Measurements from ENCODE around the gene SCAMP4. TPM values are rescaled to one million over a fixed set of nuclear protein-coding genes. Genes with fewer than 3 reads are reported as not detected.

Gene SCAMP4
- polyA plus RNA-seq, 1 donor from 2014 or later: 12.7 TPM

- H3K9me3 ChIP-seq (ENCODE audit: low read length): no peaks in the 10 kb centered on the region
- H3K4me2 ChIP-seq (ENCODE audit: low read length): no peak overlapping the region
- H3K9me2 ChIP-seq (ENCODE audit: insufficient read depth, low read length): no peaks in the 10 kb centered on the region
- H3K4me3 ChIP-seq (ENCODE audit: low read length): no peak overlapping the region
- peaks cover 35% of the 10 kb centered on the region for H3K79me2 ChIP-seq (replicated peaks; ENCODE audit: insufficient read depth, low read length)
- H3K36me3 ChIP-seq (ENCODE audit: insufficient read depth, low read length): no peaks in the 10 kb centered on the region
- no peak overlapping the region for H2AFZ ChIP-seq (ENCODE audit: low read depth, low read length)
- no peaks in the 10 kb centered on the region for H3F3A ChIP-seq (ENCODE audit: insufficient read depth, low read length, poor library complexity, severe bottlenecking)
- no peaks in the 10 kb centered on the region for H3K27me3 ChIP-seq (ENCODE audit: insufficient read depth, low read depth, low read length)
- H3K9ac ChIP-seq (ENCODE audit: low read length): no peak overlapping the region
- H4K20me1 ChIP-seq (ENCODE audit: insufficient read depth): no peaks in the 10 kb centered on the region
- TF ChIP-seq REST (IDR thresholded peaks at IDR 0.05; ENCODE audit: borderline replicate concordance): no peak
- TF ChIP-seq EZH2 (IDR thresholded peaks at IDR 0.05; ENCODE audit: borderline replicate concordance, insufficient read depth, low read length, poor library complexity, severe bottlenecking): no peak
- TF ChIP-seq CTCF (IDR thresholded peaks at IDR 0.05; ENCODE audit: poor library complexity, severe bottlenecking): no peak
- no peak for TF ChIP-seq EP300 (conservative IDR thresholded peaks at IDR 0.05; ENCODE audit: poor library complexity, severe bottlenecking)
- no peak for TF ChIP-seq SMC3 (conservative IDR thresholded peaks at IDR 0.05; ENCODE audit: poor library complexity)
- no peak for TF ChIP-seq TAF1 (IDR thresholded peaks at IDR 0.05; ENCODE audit: low read depth)
- no peak for TF ChIP-seq POLR2AphosphoS5 (IDR thresholded peaks at IDR 0.05)
- no peak for TF ChIP-seq RAD21 (conservative IDR thresholded peaks at IDR 0.05)
- TF ChIP-seq MXI1 (conservative IDR thresholded peaks at IDR 0.05; ENCODE audit: poor library complexity, severe bottlenecking): no peak
- no peak overlapping the region for H3K27ac ChIP-seq (ENCODE audit: low read length)
These were observed 48.4 kb downstream of the SCAMP4 start for GRCh38 chr19:1953441-1954094.

GRCh38 chr19:1954532-1954933 is 49.3 kb downstream of the SCAMP4 start:
- Histone ChIP-seq H3K9me3 (ENCODE audit: low read length) (no peaks in the 10 kb centered on the region), H3K79me2 (replicated peaks; ENCODE audit: insufficient read depth, low read length) (peaks cover 31% of the 10 kb centered on the region), H3K27me3 (ENCODE audit: insufficient read depth, low read depth, low read length) (no peaks in the 10 kb centered on the region), H4K20me1 (ENCODE audit: insufficient read depth) (no peaks in the 10 kb centered on the region), H3K9me2 (ENCODE audit: insufficient read depth, low read length) (no peaks in the 10 kb centered on the region), H3K9ac (ENCODE audit: low read length) (no peak overlapping the region), H2AFZ (ENCODE audit: low read depth, low read length) (no peak overlapping the region), H3K27ac (ENCODE audit: low read length) (no peak overlapping the region), H3K4me2 (ENCODE audit: low read length) (no peak overlapping the region), H3F3A (ENCODE audit: insufficient read depth, low read length, poor library complexity, severe bottlenecking) (no peaks in the 10 kb centered on the region), H3K4me3 (ENCODE audit: low read length) (no peak overlapping the region), H3K36me3 (ENCODE audit: insufficient read depth, low read length) (no peaks in the 10 kb centered on the region)
- TF ChIP-seq REST (IDR thresholded peaks at IDR 0.05; ENCODE audit: borderline replicate concordance) (no peak), RAD21 (conservative IDR thresholded peaks at IDR 0.05) (no peak), CTCF (IDR thresholded peaks at IDR 0.05; ENCODE audit: poor library complexity, severe bottlenecking) (no peak), SMC3 (conservative IDR thresholded peaks at IDR 0.05; ENCODE audit: poor library complexity) (no peak), POLR2AphosphoS5 (IDR thresholded peaks at IDR 0.05) (no peak), TAF1 (IDR thresholded peaks at IDR 0.05; ENCODE audit: low read depth) (no peak), EP300 (conservative IDR thresholded peaks at IDR 0.05; ENCODE audit: poor library complexity, severe bottlenecking) (no peak), MXI1 (conservative IDR thresholded peaks at IDR 0.05; ENCODE audit: poor library complexity, severe bottlenecking) (no peak), EZH2 (IDR thresholded peaks at IDR 0.05; ENCODE audit: borderline replicate concordance, insufficient read depth, low read length, poor library complexity, severe bottlenecking) (no peak)
